Motor neuron (in vitro differentiated cells): ENCODE measurements around the gene SUSD4. TPM values are rescaled to one million over a fixed set of nuclear protein-coding genes. Genes with fewer than 3 reads are reported as not detected.

Experiments
- ATAC-seq, 8 experiments: fragments of 200-7000 bp; cut with Tn5 transposase; replicated peaks in 6 of 8; 2 replicates each; pipeline ENCODE4 v1.8.0; 2021; ENCODE audit warnings: mild to moderate bottlenecking in 8 of 8, moderate library complexity in 8 of 8
- H3K27ac ChIP-seq, 2 donors: fragments of 250-450 bp; sonication (Bioruptor Pico); 2 replicates each; pipeline ENCODE4 v1.9.0; 2021; ENCODE audit warnings: antibody characterized with exemption in 2 of 2, mild to moderate bottlenecking in 2 of 2, moderate library complexity in 1 of 2
- H3K4me1 ChIP-seq, 2 donors: fragments of 250-450 bp; sonication (Bioruptor Pico); replicated peaks in 1 of 2; 2 replicates each; pipeline ENCODE4 v1.6.1; 2021; ENCODE audit warnings: antibody characterized with exemption in 2 of 2, mild to moderate bottlenecking in 2 of 2, moderate library complexity in 1 of 2
- H3K4me3 ChIP-seq, 5 donors: fragments of 250-450 bp; sonication (Bioruptor Pico); 2 replicates each; pipeline ENCODE4 v1.9.0; 2021; ENCODE audit warnings: antibody characterized with exemption in 5 of 5, mild to moderate bottlenecking in 5 of 5, moderate library complexity in 4 of 5
- whole genome bisulfite sequencing, 10 experiments: fragments of 450-650 bp; shearing (Covaris generic); methylation state at CpG; one replicate each; pipeline ENCODE4 v1.0.0; 2022; 5-methylcytosine and 5-hydroxymethylcytosine counted together
- in situ Hi-C, 9 experiments: fragments of 400-800 bp; cut with MboI; loops; one replicate each; pipeline ENCODE4 v1.15.0; 2021; ENCODE audit warnings: low sequenced_read_pairs in 9 of 9, low pct_unique_long_range_greater_than_20kb in 2 of 9; ENCODE audit not compliant: unreplicated experiment in 9 of 9
- total RNA-seq, 8 experiments: library from RNA; unstranded; fragments of 300-600 nt; gene quantifications; 2 replicates each; pipeline versions ENCODE4 v1.2.3 to v1.2.4, GENCODE V29; 2022

The SUSD4 gene
- total RNA-seq, 8 experiments from 2014 or later, result 5.4 to 28.7 (median 15.7) TPM

GRCh38 chr1:223176437-223176836 lies 187.5 kb downstream of the SUSD4 start:
- Histone ChIP-seq H3K27ac (no peak overlapping the region), H3K4me3 (no peak overlapping the region), H3K4me1 (no peaks in the 10 kb centered on the region)
- ATAC-seq, result no peak
- 66 to 100% (median 93%) methylated on average over 1 to 3 of the region's 3 CpGs; no CpG with 5 or more reads in 2 of the 10 experiments for WGBS, 10 experiments
- in situ Hi-C loops, result no loop called here

- H3K27ac ChIP-seq, result no peak overlapping the region
- in situ Hi-C loops, result no loop called here
- WGBS, 10 experiments, result 33 to 89% (median 79%) methylated on average over 1 to 3 of the region's 3 CpGs; no CpG with 5 or more reads in 2 of the 10 experiments
- no peak for ATAC-seq
- H3K4me3 ChIP-seq, result no peak overlapping the region
- no peaks in the 10 kb centered on the region for H3K4me1 ChIP-seq
Measured at GRCh38 chr1:223175633-223176032, 188.3 kb downstream of the SUSD4 start.

GRCh38 chr1:223175032-223175431 lies 188.9 kb downstream of the SUSD4 start:
- Histone ChIP-seq H3K4me3 (no peak overlapping the region), H3K4me1 (no peaks in the 10 kb centered on the region), H3K27ac (no peak overlapping the region)
- peak in 3 of 8 experiments; percentile 50 to 75 (median 74) for ATAC-seq
- in situ Hi-C loops, result no loop called here
- whole genome bisulfite sequencing, 10 experiments, result 0 to 83% (median 46%) methylated on average over 1 to 4 of the region's 4 CpGs; no CpG with 5 or more reads in 1 of the 10 experiments

Other genes starting within 250 kb of the SUSD4 start
- gene TLR5, start 220.9 kb downstream of the SUSD4 start, total RNA-seq, result 1 to 10 TPM in 5 of 8 experiments, under 1 TPM in 3; 0.29 to 9.8 (median 2.0) TPM
- under 1 TPM in 7 of 8 experiments, not detected in 1; 0.05 to 0.81 (median 0.29) TPM for gene CCDC185, start 29.2 kb upstream of the SUSD4 start, total RNA-seq